ENCODE results near the gene WDR4.
"Not testable (repeated sequence)": the region's sequence is repeated elsewhere in the genome, so short reads cannot be mapped to it uniquely, and the experiment has no call there.

The WDR4 gene

GRCh38 chr21:42815217-42815616 is 64.1 kb downstream of the WDR4 start:
- no peak for DNase-seq (ENCODE audit: low read depth)

DNA sequence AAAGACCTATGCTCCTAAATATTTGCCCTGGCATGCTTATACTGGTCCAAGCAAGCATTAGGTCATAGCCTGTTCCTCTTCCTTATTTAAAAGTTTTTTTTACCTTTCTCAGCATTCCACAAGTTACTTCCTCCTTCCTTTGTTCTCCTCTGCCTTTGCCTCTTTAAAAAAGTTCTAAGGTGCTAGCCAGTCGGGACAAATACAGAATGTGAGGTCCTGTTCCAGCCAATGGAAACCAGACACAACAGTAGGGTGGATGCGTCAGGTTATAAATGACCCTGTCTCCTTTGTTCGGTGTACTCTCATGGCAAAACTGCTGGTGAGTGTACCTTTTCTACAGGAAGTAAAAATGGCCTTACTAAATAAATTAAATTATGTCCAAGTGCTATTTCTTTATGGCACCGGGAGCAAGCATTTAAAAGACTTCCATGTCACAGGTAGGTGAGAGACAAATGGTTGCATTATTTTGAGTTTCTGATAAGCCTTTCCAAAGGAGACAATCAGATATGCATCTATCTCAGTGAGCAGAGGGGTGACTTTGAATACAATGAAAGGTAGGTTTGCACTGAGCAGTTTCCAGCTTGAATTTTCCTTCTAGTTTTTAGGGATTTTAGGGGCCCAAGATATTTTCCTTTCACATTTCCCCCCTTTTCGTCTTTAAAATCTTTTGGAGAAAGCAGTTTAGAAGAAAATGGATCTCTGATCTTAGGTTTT is 66.7 kb downstream of the WDR4 start:
- not testable (repeated sequence) for DNase-seq (ENCODE audit: low read depth)

DNA sequence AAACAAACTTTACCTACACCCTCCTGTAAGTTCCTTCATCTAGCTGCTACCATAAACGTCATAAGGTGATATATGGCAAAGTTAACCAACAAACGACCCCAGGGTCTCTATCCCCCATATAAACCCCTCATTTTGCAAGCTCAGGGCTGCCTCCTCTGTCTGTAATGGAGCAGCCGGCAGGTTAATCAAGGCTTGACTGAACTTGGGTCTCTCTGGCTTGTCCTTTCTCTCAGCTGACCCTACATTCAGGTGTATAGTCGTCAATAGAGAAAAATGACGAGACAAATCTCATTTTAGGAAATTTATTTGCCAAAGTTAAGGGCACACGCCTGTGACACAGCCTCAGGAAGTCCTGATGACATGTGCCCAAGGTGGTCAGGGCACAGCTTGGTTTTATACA is 67.4 kb downstream of the WDR4 start:
- no peak for DNase-seq (ENCODE audit: low read depth)

DNA sequence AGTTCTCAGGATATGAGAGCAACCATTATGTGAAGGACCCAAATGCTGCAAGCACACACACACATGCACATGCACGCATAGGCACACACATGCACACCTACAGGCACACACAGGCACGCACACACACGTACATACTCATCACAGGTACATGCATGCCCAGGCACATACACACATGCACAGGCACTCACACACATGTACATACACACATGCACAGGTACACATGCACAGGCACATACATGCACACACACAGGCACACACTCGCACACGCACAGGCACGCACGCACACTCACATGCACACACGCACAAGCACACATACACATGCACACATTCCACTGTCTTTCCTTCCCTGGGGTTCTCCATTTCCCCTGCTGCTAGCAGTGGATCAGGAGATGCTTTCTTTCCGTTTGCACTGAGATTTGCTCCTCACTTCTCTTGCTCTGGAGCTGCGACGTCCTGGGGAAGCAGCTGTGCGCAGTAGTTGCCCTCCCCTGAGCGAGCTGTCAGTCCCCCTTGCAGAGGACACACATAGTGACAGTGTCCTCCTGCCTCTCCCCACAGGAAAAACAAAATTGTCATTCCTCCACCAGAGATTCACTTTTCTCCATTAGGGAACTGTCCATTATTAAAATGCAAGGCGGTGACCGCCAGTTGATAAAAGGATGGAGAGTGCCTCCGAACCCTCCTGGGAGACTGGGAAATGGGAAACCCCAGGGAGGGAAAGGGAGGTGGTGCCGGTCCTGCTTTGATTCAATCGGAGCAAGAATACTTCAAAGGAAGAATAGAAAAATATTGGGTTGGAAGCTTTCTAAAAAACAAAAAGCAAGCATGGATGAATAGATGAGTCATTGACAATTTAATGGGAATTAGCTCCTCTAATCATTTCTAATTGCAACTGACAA is 69.5 kb downstream of the WDR4 start:
- no peak for DNase-seq (ENCODE audit: low read depth)

- DNase-seq (ENCODE audit: low read depth), result no peak
Observed at GRCh38 chr21:42809171-42809570, 70.2 kb downstream of the WDR4 start.

DNA sequence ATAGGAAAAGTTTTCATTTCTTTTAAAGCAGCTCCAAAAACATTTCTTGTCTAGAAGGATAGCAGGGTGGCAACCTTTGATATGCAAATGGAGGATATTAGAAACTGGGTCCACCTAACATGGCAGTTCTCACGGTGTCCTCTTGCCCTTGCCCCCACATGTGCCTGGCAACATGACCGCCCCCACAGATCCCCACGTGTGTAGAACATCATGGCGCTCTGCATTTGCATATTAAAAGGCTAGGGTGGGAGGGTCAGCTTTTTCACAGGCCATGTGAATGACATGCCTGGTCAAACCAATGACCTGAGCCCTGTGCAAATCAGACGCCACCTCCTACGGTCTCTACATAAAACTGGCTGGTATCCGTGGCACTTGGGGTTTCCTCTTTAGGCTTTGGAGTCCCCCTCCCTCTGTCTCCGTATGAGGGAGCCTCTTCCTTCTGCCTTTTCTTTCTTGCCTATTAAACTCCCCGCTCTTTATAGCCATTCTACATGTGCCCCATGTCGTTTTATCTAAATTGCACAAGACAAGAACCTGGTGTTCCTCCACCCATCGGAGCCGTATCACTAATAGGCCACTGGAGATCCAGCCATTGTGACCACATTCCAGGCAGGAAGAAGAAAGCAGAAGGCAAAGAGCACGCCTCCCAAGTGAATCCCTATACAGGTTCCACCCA is 71.3 kb downstream of the WDR4 start:
- DNase-seq (ENCODE audit: low read depth), result no peak

DNA sequence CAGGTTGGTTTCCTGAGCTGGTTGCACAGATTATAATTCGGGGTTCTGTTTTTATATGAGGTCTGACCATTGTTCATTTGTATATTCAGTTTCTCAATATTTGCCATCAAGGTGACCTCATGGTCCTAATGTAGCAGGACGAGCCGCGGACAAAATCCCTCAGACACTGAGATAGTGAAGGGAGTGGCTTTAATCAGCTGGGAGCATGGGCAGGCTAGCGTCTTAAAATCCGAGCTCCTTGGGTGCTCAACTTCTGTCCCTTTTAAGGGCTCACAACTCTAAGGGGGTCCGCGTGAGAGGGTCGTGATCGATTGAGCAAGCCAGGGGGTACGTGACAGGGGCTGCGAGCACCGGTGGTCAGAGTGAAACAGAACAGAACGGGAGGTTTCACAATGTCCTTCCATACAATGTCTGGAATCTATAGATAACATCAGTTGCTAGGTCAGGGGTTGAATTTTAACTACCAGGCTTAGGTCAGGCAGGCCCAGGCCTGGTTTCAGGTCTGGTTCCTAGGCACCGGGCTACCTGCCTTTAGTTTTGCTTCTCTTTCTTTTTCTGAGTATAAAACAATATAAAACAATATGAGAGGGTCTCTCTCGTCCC is 71.9 kb downstream of the WDR4 start:
- not testable (repeated sequence) for DNase-seq (ENCODE audit: low read depth)

- no peak for DNase-seq (ENCODE audit: low read depth)
Observed at GRCh38 chr21:42806509-42807140, 72.7 kb downstream of the WDR4 start.

DNA sequence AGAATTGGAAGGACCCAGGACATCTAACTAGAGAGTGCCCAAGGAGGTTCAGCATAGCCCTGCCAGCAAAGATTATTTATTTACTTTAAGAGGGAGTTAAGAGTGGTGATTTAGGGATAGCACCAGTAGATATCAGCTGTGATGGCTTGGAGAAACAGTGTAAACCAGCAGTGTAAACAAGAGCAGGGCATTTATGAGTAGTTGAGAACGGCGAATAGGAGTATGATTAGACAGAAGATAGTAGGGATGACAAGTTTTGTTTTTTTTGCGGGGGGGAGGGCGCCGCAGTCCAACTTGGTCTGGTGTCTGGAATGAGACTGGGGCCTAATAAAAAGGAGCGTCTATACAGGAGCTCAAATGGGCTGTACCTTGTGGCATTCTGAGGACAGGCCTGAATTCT is 77.7 kb downstream of the WDR4 start:
- DNase-seq (ENCODE audit: low read depth), result not testable (repeated sequence)

DNA sequence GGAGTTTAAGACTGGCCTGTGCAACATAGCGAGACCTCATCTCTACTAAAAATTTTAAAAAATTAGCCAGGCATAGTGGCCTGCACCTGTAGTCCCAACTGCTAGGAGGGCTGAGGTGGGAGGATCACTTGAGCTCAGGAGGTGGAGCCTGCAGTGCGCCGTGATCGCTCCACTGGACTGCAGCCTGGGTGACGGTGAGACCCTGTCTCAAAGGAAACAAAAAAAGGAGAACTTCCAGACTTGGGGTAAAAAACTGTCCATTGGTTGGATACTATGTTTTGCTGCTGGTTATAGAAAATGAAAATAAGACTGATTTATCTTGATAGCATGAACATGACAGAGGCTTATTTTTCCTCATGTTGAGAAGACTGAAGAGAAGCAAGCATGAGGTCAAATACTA is 79.4 kb downstream of the WDR4 start:
- no peak for DNase-seq (ENCODE audit: low read depth)

GRCh38 chr21:42799516-42799915 is 79.8 kb downstream of the WDR4 start:
- DNase-seq (ENCODE audit: low read depth), result no peak

Measured in T follicular helper cell (primary cell).